ENCODE data around the gene LRRFIP2. TPM values are rescaled to one million over a fixed set of nuclear protein-coding genes. Genes with fewer than 3 reads are reported as not detected.

Gene LRRFIP2
- total and polyA plus RNA-seq, 2 donors (not counting 1 experiment from before 2014, with no cell fraction given), result 83.7 to 149 TPM

GRCh38 chr3:37054370-37054769 is 120.0 kb downstream of the LRRFIP2 start:
- no peaks in the 10 kb centered on the region for H4K20me1 ChIP-seq (ENCODE audit: control insufficient read depth, extremely low read depth, insufficient read depth, low read length)
- H3K27me3 ChIP-seq (ENCODE audit: control insufficient read depth, insufficient read depth, low read length), result no peaks in the 10 kb centered on the region
- H3K4me1 ChIP-seq (ENCODE audit: control insufficient read depth, extremely low read depth, insufficient read depth, low read length), result peaks cover 23% of the 10 kb centered on the region
- DNase-seq (ENCODE audit: low read depth in 2 of 2), result peak; percentile 70 to 74
- TF ChIP-seq, protein P1, sequence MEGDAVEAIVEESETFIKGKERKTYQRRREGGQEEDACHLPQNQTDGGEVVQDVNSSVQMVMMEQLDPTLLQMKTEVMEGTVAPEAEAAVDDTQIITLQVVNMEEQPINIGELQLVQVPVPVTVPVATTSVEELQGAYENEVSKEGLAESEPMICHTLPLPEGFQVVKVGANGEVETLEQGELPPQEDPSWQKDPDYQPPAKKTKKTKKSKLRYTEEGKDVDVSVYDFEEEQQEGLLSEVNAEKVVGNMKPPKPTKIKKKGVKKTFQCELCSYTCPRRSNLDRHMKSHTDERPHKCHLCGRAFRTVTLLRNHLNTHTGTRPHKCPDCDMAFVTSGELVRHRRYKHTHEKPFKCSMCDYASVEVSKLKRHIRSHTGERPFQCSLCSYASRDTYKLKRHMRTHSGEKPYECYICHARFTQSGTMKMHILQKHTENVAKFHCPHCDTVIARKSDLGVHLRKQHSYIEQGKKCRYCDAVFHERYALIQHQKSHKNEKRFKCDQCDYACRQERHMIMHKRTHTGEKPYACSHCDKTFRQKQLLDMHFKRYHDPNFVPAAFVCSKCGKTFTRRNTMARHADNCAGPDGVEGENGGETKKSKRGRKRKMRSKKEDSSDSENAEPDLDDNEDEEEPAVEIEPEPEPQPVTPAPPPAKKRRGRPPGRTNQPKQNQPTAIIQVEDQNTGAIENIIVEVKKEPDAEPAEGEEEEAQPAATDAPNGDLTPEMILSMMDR (conservative IDR thresholded peaks at IDR 0.05 in 1 of 2, IDR thresholded peaks at IDR 0.05 in 1 of 2; ENCODE audit: low read depth in 1 of 2, low read length in 2 of 2), result no peak
- no peak for TF ChIP-seq EZH2 (IDR thresholded peaks at IDR 0.05; ENCODE audit: low read length, missing control alignments)
- H3K9me3 ChIP-seq (ENCODE audit: control insufficient read depth, insufficient read depth, low read depth, low read length), result no peaks in the 10 kb centered on the region
- H3K36me3 ChIP-seq (ENCODE audit: control insufficient read depth, insufficient read depth, low read length), result peaks cover 18% of the 10 kb centered on the region
- H2AFZ ChIP-seq (ENCODE audit: low read length), result no peak overlapping the region
- H3K9ac ChIP-seq (ENCODE audit: insufficient read depth, low read length), result no peak overlapping the region
- peak overlapping the region; percentile 53 for H3K27ac ChIP-seq (ENCODE audit: insufficient read depth, low read length)
- peak overlapping the region; percentile 42 for H3K4me2 ChIP-seq (ENCODE audit: extremely low read depth, insufficient read depth, low read length)
- H3K4me3 ChIP-seq (replicated peaks in 1 of 4; ENCODE audit: control extremely low read depth in 1 of 4, insufficient read depth in 1 of 4, low read depth in 3 of 4, low read length in 4 of 4), result no peak overlapping the region
- peaks cover 1% of the 10 kb centered on the region for H3K79me2 ChIP-seq (ENCODE audit: control insufficient read depth, insufficient read depth, low read length)

DNA sequence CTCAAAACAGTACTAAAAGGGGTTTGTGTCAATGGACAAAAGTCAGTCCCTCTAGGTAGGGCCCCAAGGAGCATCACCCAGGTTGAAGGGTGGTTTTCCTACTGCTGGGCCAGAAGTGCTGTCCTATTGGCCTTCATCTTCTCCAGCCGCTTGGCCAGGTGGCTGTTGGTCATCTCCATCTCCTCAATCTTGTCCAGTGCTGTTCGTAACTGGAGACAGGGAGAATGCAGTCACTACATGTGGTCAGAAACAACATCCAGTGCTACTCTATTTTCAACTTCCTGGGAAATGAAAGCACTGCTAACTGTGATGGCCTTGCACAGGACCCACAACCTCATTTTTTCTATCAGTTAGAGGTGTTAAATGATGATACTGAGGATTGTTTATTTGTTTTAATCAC is 120.6 kb downstream of the LRRFIP2 start:
- Histone ChIP-seq H3K27ac (ENCODE audit: insufficient read depth, low read length) (peak overlapping the region; percentile 53), H4K20me1 (ENCODE audit: control insufficient read depth, extremely low read depth, insufficient read depth, low read length) (no peaks in the 10 kb centered on the region), H3K9ac (ENCODE audit: insufficient read depth, low read length) (no peak overlapping the region), H3K4me1 (ENCODE audit: control insufficient read depth, extremely low read depth, insufficient read depth, low read length) (peaks cover 23% of the 10 kb centered on the region), H3K4me3 (replicated peaks in 1 of 4; ENCODE audit: control extremely low read depth in 1 of 4, insufficient read depth in 1 of 4, low read depth in 3 of 4, low read length in 4 of 4) (no peak overlapping the region), H3K9me3 (ENCODE audit: control insufficient read depth, insufficient read depth, low read depth, low read length) (no peaks in the 10 kb centered on the region), H3K4me2 (ENCODE audit: extremely low read depth, insufficient read depth, low read length) (no peak overlapping the region), H2AFZ (ENCODE audit: low read length) (no peak overlapping the region), H3K27me3 (ENCODE audit: control insufficient read depth, insufficient read depth, low read length) (no peaks in the 10 kb centered on the region), H3K79me2 (ENCODE audit: control insufficient read depth, insufficient read depth, low read length) (peaks cover 1% of the 10 kb centered on the region), H3K36me3 (ENCODE audit: control insufficient read depth, insufficient read depth, low read length) (peaks cover 22% of the 10 kb centered on the region)
- TF ChIP-seq, protein P1 (conservative IDR thresholded peaks at IDR 0.05 in 1 of 2, IDR thresholded peaks at IDR 0.05 in 1 of 2; ENCODE audit: low read depth in 1 of 2, low read length in 2 of 2), result no peak
- TF ChIP-seq EZH2 (IDR thresholded peaks at IDR 0.05; ENCODE audit: low read length, missing control alignments), result no peak
- no peak for DNase-seq (ENCODE audit: low read depth in 2 of 2)

GRCh38 chr3:37053337-37053736 is 121.0 kb downstream of the LRRFIP2 start:
- no peak for DNase-seq (ENCODE audit: low read depth in 2 of 2)
- H3K4me1 ChIP-seq (ENCODE audit: control insufficient read depth, extremely low read depth, insufficient read depth, low read length), result peaks cover 23% of the 10 kb centered on the region
- H3K9me3 ChIP-seq (ENCODE audit: control insufficient read depth, insufficient read depth, low read depth, low read length), result no peaks in the 10 kb centered on the region
- no peaks in the 10 kb centered on the region for H3K27me3 ChIP-seq (ENCODE audit: control insufficient read depth, insufficient read depth, low read length)
- H3K9ac ChIP-seq (ENCODE audit: insufficient read depth, low read length), result no peak overlapping the region
- H2AFZ ChIP-seq (ENCODE audit: low read length), result no peak overlapping the region
- no peak for TF ChIP-seq EZH2 (IDR thresholded peaks at IDR 0.05; ENCODE audit: low read length, missing control alignments)
- TF ChIP-seq, protein P1 (conservative IDR thresholded peaks at IDR 0.05 in 1 of 2, IDR thresholded peaks at IDR 0.05 in 1 of 2; ENCODE audit: low read depth in 1 of 2, low read length in 2 of 2), result no peak
- H3K27ac ChIP-seq (ENCODE audit: insufficient read depth, low read length), result no peak overlapping the region
- no peaks in the 10 kb centered on the region for H4K20me1 ChIP-seq (ENCODE audit: control insufficient read depth, extremely low read depth, insufficient read depth, low read length)
- no peak overlapping the region for H3K4me3 ChIP-seq (replicated peaks in 1 of 4; ENCODE audit: control extremely low read depth in 1 of 4, insufficient read depth in 1 of 4, low read depth in 3 of 4, low read length in 4 of 4)
- peaks cover 1% of the 10 kb centered on the region for H3K79me2 ChIP-seq (ENCODE audit: control insufficient read depth, insufficient read depth, low read length)
- H3K4me2 ChIP-seq (ENCODE audit: extremely low read depth, insufficient read depth, low read length), result no peak overlapping the region
- H3K36me3 ChIP-seq (ENCODE audit: control insufficient read depth, insufficient read depth, low read length), result peaks cover 26% of the 10 kb centered on the region

All from fibroblast of lung (primary cell).